GM21825 (cell line): ENCODE data around the gene ARRB1.
"Not testable (repeated sequence)": the region's sequence is repeated elsewhere in the genome, so short reads cannot be mapped to it uniquely, and the experiment has no call there.

Experiments
- ATAC-seq: cut with Tn5 transposase; IDR thresholded peaks from one replicate; pipeline ENCODE4 v1.9.1; 2021; ENCODE audit warnings: mild to moderate bottlenecking, moderate library complexity; ENCODE audit not compliant: unreplicated experiment

ARRB1 gene

DNA sequence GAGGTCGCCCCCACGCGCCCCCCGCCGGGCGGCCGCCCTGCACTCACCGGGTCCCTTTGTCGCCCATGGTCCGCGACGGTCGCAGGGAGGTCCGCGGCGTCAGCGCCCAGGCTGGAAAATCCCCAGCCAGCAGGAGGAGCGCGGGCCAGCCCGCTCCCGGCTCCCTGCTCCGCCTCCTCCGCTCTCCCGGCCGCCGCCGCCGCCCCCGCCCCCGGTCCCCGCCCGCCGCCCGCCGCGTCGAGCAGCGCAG is at the start of gene ARRB1:
Gene ARRB1, minus strand, starts transcription at position 121 of the 250 bp plus-strand sequence. Its CDS starts 54 bp downstream, at position 67.
- no peak for ATAC-seq

DNA sequence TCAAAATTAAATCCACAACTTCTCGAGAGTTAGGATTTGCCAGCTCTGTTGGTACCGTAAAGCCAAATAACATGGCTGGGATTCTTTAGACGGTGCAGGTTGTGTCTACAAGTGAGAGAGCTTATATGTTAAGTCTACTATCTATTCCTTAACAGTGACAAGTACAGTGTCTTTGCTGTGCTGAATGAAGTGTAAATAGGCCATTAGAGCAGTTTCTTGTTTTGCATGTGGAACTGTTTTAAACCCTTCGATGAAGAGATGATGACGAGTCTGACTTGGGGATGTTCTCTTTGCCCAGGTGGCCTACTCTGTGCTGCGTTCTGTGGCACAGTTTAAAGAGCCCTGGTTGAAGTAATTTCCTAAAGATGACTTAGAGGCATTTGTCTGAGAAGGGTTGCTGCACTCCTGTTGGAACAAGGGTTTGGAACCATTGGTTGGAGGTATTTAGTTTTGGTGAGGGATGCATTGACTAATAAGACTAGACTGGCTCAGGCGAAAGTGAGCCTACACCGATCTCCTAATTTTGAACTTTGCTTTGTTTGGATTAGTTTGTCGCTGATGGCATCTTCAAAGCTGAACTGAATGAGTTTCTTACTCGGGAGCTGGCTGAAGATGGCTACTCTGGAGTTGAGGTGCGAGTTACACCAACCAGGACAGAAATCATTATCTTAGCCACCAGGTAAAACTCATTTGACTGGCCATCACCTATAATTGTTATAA is 48.8 kb upstream of the ARRB1 start:
- ATAC-seq: no peak

DNA sequence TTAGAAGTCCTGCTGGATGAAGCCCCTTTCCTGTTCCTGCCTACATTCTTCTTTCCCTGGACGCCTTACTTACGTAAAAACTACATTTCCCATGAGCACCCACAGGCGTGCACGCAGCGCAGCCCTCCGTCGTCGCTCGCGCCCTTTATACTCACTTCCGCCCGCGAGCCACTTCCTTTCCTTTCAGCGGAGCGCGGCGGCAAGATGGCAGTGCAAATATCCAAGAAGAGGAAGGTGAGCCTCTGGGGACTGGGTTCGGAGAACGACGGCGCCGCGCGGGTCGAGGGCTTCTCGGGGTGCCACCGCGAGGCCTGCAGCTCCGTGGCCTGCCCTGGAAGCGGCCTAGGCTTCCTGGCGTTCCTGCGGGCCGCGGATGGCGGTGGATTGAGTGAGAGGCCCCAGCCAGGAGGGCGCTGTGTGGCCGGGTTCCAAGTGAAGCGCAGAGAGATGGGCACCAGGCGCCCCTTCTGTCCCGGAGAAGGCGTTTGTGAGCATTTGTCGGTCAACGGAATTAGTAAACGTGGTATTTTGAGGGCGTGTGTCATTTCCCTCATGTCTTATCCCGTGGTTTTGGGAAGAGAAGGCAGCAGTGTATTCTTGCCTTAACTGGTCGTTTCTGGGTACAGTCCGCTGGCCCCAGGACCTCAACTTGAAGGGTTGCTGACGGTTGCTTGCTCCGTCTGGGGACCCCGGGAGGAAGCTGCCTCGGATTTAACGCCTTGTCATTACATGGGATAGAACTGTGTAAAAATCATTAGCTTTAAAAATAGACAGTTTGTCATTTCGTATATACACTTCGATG is 48.1 kb upstream of the ARRB1 start, which contains the start of gene RPS3:
Gene RPS3, plus strand, starts transcription at position 175 of the 802 bp plus-strand sequence. Its CDS starts 30 bp downstream, at position 205.
- ATAC-seq: peak; percentile 86

DNA sequence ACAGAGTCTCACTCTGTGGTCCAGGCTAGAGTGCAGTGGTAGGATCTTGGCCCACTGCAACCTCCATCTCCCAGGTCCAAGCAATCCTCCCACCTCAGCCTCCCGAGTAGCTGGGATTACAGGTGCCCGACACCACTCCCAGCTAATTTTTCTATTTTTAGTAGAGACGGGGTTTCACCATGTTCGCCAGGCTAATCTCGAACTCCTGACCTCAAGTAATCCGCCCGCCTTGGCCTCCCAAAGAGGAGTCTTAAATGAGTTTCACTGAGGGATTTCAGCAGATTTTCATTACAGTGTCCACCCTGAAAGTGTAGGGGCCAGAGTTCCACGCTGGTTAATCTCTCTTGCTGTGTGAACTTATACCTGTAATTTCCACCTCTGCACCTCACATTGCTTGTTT is 47.4 kb upstream of the ARRB1 start:
- ATAC-seq: no peak

DNA sequence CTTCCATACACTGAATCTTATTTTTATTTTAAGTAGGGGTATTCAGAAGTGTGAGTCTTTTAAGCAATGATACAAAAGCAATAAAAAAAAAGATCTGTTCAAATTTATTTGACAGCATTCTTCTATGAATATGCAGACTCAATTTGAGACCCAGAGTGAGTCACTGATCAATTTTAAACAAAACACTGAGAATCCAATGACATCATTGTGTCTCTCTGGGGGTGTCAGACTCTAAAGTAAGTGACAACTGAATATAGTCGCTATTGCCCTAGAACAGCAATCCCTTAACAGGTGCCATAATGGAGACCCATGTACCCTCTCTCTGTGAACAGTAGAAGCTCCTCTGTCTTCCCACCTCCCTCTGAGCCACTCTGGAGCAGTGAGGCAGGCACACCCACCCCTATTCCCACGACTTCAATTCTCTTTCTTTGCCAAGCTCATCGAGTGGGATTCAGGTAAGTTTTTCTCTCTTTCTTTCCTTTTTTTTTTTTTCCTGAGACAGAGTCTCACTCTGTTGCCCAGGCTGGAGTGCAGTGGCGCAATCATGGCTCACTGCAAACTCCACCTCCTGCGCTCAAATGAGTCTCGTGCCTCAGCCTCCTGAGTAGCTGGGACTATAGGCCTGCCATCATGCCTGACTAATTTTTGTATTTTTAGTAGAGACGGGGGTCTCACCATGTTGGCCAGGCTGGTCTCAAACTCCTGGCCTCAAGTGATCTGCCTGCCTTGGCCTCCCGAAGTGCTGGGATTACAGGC is 42.8 kb upstream of the ARRB1 start:
- ATAC-seq: no peak

DNA sequence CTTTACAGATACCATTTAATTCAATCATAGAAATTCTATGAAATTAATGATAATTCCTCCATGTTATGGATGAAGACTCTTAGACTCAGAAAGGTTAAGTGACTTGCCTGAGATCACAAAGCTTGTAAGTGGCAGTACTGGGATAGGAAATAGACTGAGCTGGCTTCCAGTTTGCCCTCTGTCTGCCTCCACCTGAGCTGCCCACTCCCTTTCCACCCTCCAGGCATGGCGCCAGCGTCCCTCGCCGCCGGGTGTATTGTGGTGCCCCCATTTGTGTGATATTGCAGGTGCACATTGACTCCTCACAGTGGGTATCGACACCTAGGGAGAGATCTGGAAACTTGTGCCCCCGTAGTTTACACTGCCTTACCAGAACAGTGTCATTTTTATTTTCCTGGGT is 38.5 kb upstream of the ARRB1 start:
- ATAC-seq: no peak

DNA sequence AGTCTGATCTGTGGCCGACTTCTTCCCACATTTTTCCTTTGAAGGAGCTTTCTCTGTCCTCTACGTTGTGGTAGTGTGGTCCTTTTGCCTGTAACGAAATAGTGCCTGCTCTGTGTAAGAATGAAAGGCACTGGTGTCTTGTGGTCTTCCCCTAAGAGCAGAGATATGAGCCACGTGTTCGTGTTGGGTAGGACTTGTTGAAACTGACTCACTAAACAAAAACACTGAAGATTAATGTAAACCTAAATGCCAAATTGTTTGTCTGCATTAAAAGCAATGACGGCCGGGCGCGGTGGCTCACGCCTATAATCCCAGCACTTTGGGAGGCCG is 37.8 kb upstream of the ARRB1 start:
- ATAC-seq: no peak

DNA sequence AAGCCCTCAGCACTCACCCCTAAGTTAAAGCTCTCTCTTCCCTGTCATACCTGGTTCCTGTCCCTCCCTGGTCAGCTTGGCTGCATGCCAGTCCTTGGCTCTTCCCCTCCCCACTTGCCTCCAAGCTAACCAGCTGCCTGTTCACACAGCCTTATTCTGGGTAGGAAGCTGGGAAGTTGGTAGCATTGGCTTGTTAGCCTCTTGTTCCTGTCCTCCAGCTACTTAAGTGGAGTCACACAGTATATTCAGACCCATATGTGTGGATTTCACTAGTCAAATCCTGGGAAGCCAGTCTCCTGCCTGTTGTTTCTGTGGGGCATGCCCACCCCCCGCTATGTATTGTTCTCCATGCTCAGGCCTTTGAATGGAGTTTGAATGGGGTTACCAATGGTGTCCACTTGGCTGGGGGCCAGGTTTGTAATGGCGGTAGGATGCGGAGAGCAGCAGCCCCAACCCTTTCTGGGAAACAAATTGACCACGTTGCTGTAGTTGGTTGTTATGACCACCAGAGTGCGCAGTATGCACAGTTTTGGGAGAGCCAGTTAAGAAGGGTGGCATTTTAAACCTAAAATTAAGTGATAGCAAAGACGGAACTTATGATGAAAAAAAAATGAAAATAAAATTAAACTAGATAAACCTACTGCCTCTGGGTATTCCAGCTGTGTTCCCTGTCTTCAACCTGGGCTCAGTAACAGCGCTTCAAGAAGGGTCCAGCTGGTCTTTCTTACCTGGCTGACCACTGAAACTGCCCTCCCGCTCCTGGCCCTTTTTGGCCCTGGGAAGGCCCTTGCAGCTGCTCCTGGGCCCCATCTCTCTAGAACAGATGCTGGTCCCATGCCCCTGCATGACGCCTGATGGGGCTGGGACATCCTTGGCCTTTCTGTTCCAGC is 37.2 kb upstream of the ARRB1 start:
- no peak for ATAC-seq

DNA sequence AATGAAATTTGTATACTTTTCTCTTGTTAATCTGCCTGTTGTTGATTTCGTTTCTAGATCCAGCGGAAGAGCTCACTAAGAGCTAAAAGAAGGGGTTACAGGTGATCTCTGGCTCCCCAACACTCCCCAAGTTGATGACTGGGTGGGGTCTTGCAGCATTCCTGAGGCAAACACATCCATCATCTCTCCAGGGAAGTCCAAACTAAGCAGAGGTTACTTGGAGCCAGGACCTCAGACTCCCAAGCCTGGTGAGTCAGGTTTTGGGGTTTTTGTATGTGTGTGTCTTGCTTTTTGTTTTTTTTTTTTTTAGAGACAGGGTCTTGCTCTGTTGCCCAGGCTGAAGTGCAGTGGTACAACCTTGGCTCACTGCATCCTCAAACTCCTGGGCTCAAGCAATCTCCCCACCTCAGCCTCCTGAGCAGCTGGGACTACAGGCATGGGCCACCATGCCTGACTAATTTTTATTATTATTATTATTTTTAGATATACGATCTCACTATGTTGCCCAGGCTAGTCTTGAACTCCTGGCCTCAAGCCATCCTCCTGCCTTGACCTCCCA is 36.4 kb upstream of the ARRB1 start:
- no peak for ATAC-seq

DNA sequence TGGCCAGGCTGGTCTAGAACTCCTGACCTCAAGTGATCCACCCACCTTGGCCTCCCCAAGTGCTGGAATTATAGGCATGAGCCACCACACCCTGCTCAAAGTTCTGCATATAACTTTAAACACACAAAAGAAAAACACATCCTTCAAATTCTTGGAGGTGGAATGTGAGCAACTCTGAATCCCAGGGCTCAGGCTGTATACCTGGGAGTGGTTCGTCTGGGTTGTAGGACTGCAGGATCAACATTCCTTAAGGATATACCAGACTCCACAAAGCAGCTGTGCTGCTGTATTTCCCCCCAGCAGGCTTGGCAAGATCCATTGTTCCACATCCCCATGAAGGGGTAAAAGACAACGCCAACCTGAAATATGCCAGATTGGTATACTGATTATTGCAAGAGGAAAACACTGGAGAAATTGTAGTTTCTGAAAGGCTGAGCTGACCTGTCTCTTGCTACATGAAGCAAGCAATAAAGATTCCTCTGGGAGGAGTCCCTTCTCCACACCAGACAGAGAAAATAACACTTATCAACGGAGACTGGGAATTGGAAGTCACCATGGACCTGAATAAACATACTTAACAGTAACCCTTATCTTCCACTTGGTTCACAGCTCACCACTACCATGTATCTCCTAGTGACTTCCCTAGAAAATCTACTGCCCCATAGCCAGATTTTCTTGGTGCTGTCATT is 35.6 kb upstream of the ARRB1 start:
- no peak for ATAC-seq

DNA sequence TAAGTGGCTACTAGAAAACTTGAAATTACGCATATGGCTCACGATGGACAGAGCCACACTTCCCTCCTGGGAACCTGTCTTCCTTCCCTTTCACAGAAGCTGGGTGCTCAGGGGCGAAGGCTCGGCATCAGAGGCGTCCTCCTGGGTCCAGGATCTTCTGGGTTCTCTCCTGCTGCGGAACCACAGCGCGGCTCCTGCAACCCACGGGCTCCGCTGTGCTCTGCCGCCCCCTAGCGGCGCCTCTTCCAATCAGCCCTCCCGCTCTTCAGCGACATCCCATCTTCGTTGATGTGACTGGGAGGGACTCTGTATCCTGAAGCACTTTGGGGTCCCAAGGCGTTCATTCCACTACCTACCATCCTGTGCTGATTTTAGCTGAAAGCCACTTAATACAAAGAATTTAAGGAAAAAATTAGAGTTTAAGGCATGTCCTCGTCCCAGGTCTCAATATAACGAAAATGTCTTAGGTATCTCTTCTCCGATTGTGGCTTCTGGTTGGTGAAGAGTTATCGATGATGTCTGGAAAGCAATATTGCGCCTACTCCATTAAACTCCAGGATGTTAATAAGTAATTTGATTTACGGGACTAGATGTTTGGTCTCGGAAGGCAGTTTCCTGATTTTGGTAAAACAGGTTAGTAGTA is 33.1 kb upstream of the ARRB1 start:
- no peak for ATAC-seq

DNA sequence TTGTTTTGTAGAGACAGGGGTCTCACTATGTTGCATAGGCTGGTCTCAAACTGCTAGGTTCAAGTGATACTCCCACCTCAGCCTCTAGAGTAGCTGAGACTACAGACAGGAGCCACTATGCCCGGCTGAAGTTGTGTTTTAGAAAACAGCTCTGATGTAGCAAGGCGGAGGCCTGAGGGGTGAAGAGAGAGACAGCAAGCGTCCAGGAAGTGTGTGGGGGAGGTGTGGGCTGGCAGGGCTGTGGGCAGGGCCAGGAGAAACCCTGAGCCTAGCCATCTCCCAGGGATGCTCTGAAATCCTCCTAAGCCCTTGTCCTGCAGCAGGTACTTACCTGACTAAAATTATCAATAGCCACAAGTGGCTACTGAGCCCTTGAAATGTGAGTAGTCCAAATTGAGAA is 31.8 kb upstream of the ARRB1 start:
- ATAC-seq: no peak

DNA sequence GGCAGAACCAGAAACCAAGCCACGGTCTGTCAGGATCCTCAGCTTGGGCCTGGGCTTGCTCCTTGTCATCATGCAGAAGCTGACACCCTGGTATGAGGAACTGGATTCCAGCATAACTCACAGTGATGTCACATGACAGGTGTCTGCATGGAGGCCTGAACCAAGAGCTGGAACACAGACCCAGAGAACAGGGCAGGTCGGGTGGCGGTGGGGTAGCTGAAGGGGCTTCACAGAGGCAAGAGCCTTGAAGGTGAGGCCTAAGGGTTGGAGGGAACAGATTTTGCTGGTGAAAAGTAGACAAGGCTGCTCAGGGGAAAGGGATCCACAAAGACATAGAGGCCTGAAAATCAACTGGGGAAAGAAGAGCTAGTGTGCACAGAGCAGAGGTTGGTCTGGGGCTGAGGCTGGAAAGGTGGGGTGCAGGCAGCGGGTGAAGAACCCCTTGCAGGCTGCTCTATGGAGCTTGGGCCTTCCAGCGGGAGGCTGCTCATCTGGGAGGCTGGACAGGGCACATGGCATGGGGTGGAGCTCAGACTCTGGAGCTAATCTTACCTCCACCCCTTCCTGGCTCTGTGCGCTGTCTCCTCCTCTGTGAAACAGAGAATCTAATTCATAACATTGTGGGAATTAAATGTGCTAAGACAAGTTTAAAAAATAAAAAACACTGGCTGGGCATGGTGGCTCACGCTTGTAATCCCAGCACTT is 29.4 kb upstream of the ARRB1 start:
- ATAC-seq: no peak

DNA sequence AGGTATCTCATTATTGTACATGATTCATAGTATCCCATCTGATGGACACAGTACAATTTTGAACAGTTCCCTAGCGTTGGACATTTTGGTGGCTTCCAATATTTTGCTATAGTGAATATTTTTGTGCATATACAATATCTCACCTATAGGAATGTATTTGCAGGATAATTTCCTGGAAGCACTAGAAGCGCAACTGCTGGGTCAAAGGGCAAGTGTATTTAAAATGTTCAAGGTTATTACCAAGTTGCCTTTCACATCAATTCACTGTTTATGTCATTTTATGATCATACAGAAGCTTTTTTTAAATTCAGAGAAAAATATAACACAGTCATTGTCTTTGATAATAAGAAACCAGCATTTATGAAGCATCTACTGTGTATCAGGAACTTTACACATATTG is 28.8 kb upstream of the ARRB1 start:
- no peak for ATAC-seq

DNA sequence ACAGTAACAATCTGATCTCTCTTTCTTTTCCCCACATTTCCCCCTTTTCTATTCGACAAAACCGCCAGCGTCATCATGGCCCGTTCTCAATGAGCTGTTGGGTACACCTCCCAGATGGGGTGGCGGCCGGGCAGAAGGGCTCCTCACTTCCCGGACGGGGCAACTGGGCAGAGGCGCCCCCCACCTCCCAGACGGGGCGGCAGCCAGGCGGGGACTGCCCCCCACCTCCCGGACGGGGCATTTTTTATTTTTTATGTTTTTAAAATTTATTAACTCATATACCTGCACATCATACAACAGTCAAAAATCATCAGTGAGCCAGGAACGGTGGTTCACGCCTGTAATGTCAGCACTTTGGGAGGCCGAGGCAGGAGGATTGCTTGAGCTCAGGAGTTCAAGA is 27.3 kb upstream of the ARRB1 start:
- not testable (repeated sequence) for ATAC-seq

DNA sequence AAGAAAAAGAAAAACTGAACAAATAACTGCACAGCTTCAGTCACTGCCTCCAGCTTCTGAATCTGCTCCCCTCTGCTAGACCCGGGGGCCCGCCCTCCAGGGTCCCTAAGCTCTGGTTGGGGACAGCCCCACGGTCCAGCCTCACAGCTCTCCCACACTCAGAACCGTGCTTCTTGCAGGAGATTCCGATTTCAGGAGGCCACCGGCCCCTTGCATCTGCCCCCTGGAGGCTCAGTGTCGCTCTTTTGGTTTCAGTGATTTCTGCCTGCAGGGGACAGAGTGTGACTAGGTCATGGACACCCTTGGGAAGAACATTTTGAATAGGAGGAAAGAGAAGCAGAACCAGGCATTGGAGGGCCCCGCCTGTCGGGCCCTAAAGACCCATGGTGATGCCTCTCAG is 24.7 kb upstream of the ARRB1 start:
- no peak for ATAC-seq

DNA sequence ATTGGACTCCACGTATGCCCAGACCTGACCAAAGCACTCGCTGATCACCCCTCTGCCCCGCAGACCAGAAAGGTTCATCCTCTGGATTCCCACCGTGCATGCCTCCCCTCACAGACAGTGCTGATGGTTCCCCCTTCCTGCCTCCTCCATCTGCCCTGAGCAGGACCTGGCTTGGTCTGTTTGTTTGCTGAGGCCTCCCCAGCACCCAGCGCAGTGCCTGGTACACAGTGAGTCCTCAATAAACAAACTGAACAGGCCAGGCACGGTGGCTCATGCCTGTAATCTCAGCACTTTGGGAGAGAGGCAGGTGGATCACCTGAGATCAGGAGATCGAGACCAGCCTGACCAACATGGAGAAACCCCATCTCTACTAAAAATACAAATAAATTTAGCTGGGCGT is 24.2 kb upstream of the ARRB1 start:
- no peak for ATAC-seq

DNA sequence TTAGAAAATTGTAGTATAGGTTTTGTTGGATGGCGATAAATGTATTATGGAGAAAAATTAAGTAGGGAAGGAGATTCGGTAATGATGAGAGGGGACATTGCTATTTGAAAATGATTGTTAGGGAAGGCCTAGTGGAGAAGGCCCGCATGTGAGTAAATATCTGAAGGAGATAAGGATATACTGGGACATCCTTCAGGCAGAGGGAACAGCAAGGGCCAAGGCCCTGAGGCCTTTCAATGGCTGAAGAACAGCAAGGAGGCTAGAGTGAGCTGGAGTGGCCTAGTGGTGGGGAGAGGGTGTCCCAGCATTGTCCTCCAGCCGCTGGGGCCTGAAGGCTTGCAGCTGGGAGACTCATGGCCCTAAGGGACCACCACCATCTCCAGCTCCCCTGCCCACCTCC is 23.2 kb upstream of the ARRB1 start:
- ATAC-seq: no peak

DNA sequence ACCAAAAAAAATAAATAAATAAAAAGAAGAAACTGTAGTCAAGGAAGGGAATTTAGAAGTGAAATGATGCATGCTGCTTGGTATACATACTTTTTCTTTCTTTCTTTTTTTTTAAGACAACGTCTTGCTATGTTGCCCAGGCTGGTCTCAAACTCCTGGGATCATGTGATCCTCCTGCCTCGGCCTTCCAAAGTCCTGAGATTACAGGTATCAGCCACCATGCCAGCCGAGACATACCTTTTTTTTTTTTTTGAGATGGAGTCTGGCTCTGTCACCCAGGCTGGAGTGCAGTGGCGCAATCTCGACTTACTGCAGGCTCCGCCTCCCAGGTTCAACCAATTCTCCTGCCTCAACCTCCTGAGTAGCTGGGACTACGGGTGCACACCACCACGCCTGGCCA is 21.7 kb upstream of the ARRB1 start:
- ATAC-seq: no peak
